HepG2 (cell line): Measurements from ENCODE around the gene TOMM20. TPM values are rescaled to one million over a fixed set of nuclear protein-coding genes. Genes with fewer than 3 reads are reported as not detected.

ENCODE experiments used
- ADNP ChIP-seq: sonication (generic); formaldehyde crosslinking; IDR thresholded peaks from 2 replicates; pipeline ENCODE4 v1.4.0; 2020; ENCODE audit warnings: missing genetic modification reagents
- ARNTL ChIP-seq: sonication (generic); formaldehyde crosslinking; IDR thresholded peaks from 2 replicates; pipeline ENCODE4 v1.4.0; 2020; ENCODE audit warnings: mild to moderate bottlenecking, missing genetic modification reagents
- ELF4 ChIP-seq: sonication (generic); formaldehyde crosslinking; IDR thresholded peaks from 2 replicates; pipeline ENCODE4 v1.5.0; 2020; ENCODE audit warnings: missing genetic modification reagents, mild to moderate bottlenecking, moderate library complexity, borderline replicate concordance
- GATAD2A ChIP-seq: IDR thresholded peaks from 2 replicates; pipeline ENCODE4 v1.6.1; 2016
- NFKB2 ChIP-seq: sonication (generic); formaldehyde crosslinking; IDR thresholded peaks from 2 replicates; pipeline ENCODE4 v1.4.0; 2020; ENCODE audit warnings: missing genetic modification reagents, borderline replicate concordance
- RELA ChIP-seq: sonication (generic); formaldehyde crosslinking; IDR thresholded peaks from 2 replicates; pipeline ENCODE4 v1.4.0; 2020; ENCODE audit warnings: missing genetic modification reagents
- SOX13 ChIP-seq, 3 experiments: fragments of 450-650 bp in 1 of 3; sonication (generic) in 1 of 3; formaldehyde crosslinking in 1 of 3; IDR thresholded peaks in 2 of 3; conservative IDR thresholded peaks in 1 of 3; 2 replicates each; pipeline versions ENCODE4 v1.5.0 to v1.6.1; 2016 to 2020; ENCODE audit warnings: antibody characterized with exemption in 1 of 3, mild to moderate bottlenecking in 1 of 3, missing compliant biosample characterization in 1 of 3, missing genetic modification reagents in 1 of 3, moderate library complexity in 1 of 3
- SOX6 ChIP-seq, 2 experiments: fragments of 450-650 bp in 1 of 2; sonication (generic) in 1 of 2; formaldehyde crosslinking in 1 of 2; IDR thresholded peaks; 2 replicates each; pipeline versions ENCODE4 v1.4.0 to v1.6.1; 2017 to 2020; ENCODE audit warnings: antibody characterized with exemption in 1 of 2, mild to moderate bottlenecking in 1 of 2, missing genetic modification reagents in 1 of 2
- STAG1 ChIP-seq: sonication (generic); formaldehyde crosslinking; IDR thresholded peaks from 2 replicates; pipeline ENCODE4 v1.4.0; 2020; ENCODE audit warnings: missing genetic modification reagents
- ZBTB1 ChIP-seq: sonication (generic); formaldehyde crosslinking; IDR thresholded peaks from 2 replicates; pipeline ENCODE4 v1.4.0; 2020; ENCODE audit warnings: missing genetic modification reagents, borderline replicate concordance
- ZFX ChIP-seq: sonication (generic); formaldehyde crosslinking; IDR thresholded peaks from 2 replicates; pipeline ENCODE4 v1.4.0; 2020; ENCODE audit warnings: mild to moderate bottlenecking, low read depth, missing genetic modification reagents, moderate library complexity
- ZNF160 ChIP-seq: sonication (generic); formaldehyde crosslinking; IDR thresholded peaks from 2 replicates; pipeline ENCODE4 v1.8.0; 2022; ENCODE audit warnings: mild to moderate bottlenecking, inconsistent platforms, missing genetic modification reagents
- ZNF235 ChIP-seq: sonication (generic); formaldehyde crosslinking; IDR thresholded peaks from 2 replicates; pipeline ENCODE4 v1.8.1; 2023; ENCODE audit warnings: mild to moderate bottlenecking, missing genetic modification reagents, borderline replicate concordance
- ZNF430 ChIP-seq: sonication (generic); formaldehyde crosslinking; IDR thresholded peaks from 2 replicates; pipeline ENCODE4 v1.9.0; 2021; ENCODE audit warnings: mild to moderate bottlenecking, missing genetic modification reagents
- ZNF432 ChIP-seq: sonication (generic); formaldehyde crosslinking; IDR thresholded peaks from 2 replicates; pipeline ENCODE4 v1.5.0; 2020; ENCODE audit warnings: missing genetic modification reagents, mild to moderate bottlenecking, borderline replicate concordance
- ZNF883 ChIP-seq: sonication (generic); formaldehyde crosslinking; IDR thresholded peaks from 2 replicates; pipeline ENCODE4 v1.5.1; 2020; ENCODE audit warnings: mild to moderate bottlenecking, missing genetic modification reagents; ENCODE audit errors: not compliant biosample characterization
- polyA plus RNA-seq, 8 experiments: library from polyadenylated mRNA; depleted of rRNA in 3 of 8; stranded (reverse) in 7 of 8; unstranded in 1 of 8; fragments of >200 nt; fragmentation: Illumina TruSeq in 4 of 8; extraction: Trizol in 4 of 8; gene quantifications; 2 replicates each; pipeline versions ENCODE4 v1.2.1 to v1.2.3, GENCODE V29; 2011 to 2016; ENCODE audit warnings: low read depth in 4 of 8, missing spikeins in 1 of 8, mixed read lengths in 1 of 8; ENCODE audit not compliant: insufficient read depth in 1 of 8
- total RNA-seq, 5 experiments: library from RNA; depleted of rRNA; stranded (reverse); fragments of >200 nt; fragmentation: Illumina TruSeq; extraction: Trizol; gene quantifications; 2 replicates each; pipeline ENCODE4 v1.2.3, GENCODE V29; 2016; ENCODE audit warnings: low read depth in 1 of 5
- TF ChIP-seq, protein P1 (sequence below): sonication (generic); formaldehyde crosslinking; IDR thresholded peaks from 2 replicates; pipeline ENCODE4 v1.4.0; 2020; ENCODE audit warnings: mild to moderate bottlenecking, missing genetic modification reagents, borderline replicate concordance
- TF ChIP-seq, protein P2 (sequence below): sonication (generic); formaldehyde crosslinking; IDR thresholded peaks from 2 replicates; pipeline ENCODE4 v1.4.0; 2020; ENCODE audit warnings: missing genetic modification reagents
- TF ChIP-seq, protein P3 (sequence below): sonication (generic); formaldehyde crosslinking; IDR thresholded peaks from 2 replicates; pipeline ENCODE4 v1.5.1; 2020; ENCODE audit warnings: mild to moderate bottlenecking, moderate library complexity, missing genetic modification reagents
- TF ChIP-seq, protein P4 (sequence below): sonication (generic); formaldehyde crosslinking; IDR thresholded peaks from 2 replicates; pipeline ENCODE4 v1.5.0; 2020; ENCODE audit warnings: mild to moderate bottlenecking, low read depth, missing genetic modification reagents, borderline replicate concordance

TOMM20 gene
- total and polyA plus RNA-seq, 2 of the 13 experiments (the other 11 are each of a cell fraction or from before 2014, with no cell fraction given) = 153 to 376 TPM

DNA sequence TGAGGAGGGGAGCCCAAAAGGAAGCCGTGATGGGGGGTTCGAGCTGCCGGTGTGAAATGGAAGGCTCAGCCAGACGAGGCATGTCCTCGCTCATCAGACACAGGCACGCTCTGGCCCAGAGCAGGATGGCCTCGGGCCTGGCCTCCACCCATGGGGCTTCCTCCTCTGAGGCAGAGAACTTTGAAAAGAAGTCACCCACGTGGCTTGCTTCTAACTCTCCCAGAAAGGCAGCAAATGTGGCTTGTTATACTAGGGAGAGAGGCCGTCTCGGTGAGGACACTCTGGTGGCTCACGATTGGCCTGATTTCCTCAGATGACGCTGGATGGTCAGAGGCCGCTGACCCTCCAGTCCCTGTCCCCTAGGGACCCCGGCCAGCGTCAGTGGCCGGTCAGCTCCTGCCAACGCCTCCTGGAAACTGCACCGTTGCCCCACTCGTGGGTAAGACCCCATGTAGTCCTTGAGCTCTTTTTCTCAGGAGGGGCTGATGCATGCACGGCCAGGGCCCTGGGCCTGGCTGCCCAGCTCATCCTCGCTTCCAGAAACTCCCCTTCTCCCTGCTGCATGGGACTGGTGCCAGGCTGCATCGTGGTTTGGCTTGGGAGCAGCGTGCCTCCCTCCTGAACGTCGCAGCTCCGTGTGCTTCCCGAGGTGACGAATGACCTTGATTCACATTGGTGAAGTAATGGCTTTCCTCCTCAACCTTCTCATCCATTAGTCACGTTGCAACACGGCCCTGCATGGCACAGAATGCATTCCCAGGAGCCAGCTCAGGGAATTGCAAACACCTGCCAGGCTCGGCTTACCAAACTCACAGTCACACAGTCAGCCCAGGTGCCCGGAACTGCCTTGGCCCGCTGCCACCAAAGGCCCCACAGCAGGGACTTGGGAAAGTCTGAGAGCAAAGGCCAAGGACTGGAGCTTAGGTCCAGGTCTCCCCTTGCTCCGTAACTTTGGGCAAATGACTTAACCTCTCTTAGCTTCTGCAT lies 58.8 kb downstream of the TOMM20 start (continued):
- TF ChIP-seq, protein P1, sequence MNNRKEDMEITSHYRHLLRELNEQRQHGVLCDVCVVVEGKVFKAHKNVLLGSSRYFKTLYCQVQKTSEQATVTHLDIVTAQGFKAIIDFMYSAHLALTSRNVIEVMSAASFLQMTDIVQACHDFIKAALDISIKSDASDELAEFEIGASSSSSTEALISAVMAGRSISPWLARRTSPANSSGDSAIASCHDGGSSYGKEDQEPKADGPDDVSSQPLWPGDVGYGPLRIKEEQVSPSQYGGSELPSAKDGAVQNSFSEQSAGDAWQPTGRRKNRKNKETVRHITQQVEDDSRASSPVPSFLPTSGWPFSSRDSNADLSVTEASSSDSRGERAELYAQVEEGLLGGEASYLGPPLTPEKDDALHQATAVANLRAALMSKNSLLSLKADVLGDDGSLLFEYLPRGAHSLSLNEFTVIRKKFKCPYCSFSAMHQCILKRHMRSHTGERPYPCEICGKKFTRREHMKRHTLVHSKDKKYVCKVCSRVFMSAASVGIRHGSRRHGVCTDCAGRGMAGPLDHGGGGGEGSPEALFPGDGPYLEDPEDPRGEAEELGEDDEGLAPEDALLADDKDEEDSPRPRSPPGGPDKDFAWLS (CRISPR knock-in tag) = no peak
- TF ChIP-seq SOX13 (IDR thresholded peaks at IDR 0.05) = no peak
- peak in 1 of 2 experiments; percentile 72; a peak in 2 of 4 replicates for TF ChIP-seq SOX13 (CRISPR knock-in tag; conservative IDR thresholded peaks at IDR 0.05 in 1 of 2, IDR thresholded peaks at IDR 0.05 in 1 of 2)
- no peak for TF ChIP-seq ZNF235
- TF ChIP-seq ZNF432 (CRISPR knock-in tag) = 0 out of 2 replicates have a peak, but pooled peaks have one; percentile 54
- TF ChIP-seq, protein P2, sequence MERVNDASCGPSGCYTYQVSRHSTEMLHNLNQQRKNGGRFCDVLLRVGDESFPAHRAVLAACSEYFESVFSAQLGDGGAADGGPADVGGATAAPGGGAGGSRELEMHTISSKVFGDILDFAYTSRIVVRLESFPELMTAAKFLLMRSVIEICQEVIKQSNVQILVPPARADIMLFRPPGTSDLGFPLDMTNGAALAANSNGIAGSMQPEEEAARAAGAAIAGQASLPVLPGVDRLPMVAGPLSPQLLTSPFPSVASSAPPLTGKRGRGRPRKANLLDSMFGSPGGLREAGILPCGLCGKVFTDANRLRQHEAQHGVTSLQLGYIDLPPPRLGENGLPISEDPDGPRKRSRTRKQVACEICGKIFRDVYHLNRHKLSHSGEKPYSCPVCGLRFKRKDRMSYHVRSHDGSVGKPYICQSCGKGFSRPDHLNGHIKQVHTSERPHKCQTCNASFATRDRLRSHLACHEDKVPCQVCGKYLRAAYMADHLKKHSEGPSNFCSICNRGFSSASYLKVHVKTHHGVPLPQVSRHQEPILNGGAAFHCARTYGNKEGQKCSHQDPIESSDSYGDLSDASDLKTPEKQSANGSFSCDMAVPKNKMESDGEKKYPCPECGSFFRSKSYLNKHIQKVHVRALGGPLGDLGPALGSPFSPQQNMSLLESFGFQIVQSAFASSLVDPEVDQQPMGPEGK = 0 out of 2 replicates have a peak, but pooled peaks have one; percentile 55
- no peak for TF ChIP-seq SOX6 (IDR thresholded peaks at IDR 0.05)
- TF ChIP-seq SOX6 (CRISPR knock-in tag; IDR thresholded peaks at IDR 0.05) = peak; percentile 85
- peak; percentile 20; the same call in 1 of the 2 replicates for TF ChIP-seq RELA
- TF ChIP-seq ARNTL (CRISPR knock-in tag) = peak; percentile 94
- peak; percentile 61; the same call in 1 of the 2 replicates for TF ChIP-seq ELF4 (CRISPR knock-in tag)
- peak; percentile 53 for TF ChIP-seq ZNF883
- peak; percentile 63; the same call in 1 of the 2 replicates for TF ChIP-seq ZFX (CRISPR knock-in tag)
- no peak for TF ChIP-seq ADNP
- TF ChIP-seq GATAD2A (CRISPR knock-in tag) = peak; percentile 97
- TF ChIP-seq NFKB2 = peak; percentile 89
- TF ChIP-seq ZNF430 = peak; percentile 86
- TF ChIP-seq, protein P3, sequence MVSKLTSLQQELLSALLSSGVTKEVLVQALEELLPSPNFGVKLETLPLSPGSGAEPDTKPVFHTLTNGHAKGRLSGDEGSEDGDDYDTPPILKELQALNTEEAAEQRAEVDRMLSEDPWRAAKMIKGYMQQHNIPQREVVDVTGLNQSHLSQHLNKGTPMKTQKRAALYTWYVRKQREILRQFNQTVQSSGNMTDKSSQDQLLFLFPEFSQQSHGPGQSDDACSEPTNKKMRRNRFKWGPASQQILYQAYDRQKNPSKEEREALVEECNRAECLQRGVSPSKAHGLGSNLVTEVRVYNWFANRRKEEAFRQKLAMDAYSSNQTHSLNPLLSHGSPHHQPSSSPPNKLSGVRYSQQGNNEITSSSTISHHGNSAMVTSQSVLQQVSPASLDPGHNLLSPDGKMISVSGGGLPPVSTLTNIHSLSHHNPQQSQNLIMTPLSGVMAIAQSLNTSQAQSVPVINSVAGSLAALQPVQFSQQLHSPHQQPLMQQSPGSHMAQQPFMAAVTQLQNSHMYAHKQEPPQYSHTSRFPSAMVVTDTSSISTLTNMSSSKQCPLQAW (CRISPR knock-in tag) = peak; percentile 38; the same call in 1 of the 2 replicates
- TF ChIP-seq, protein P4, sequence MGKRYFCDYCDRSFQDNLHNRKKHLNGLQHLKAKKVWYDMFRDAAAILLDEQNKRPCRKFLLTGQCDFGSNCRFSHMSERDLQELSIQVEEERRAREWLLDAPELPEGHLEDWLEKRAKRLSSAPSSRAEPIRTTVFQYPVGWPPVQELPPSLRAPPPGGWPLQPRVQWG (CRISPR knock-in tag) = peak; percentile 68; the same call in 1 of the 2 replicates
- TF ChIP-seq STAG1 (CRISPR knock-in tag) = peak; percentile 18; the same call in 1 of the 2 replicates
- 0 out of 2 replicates have a peak, but pooled peaks have one; percentile 38 for TF ChIP-seq ZNF160 (CRISPR knock-in tag)
- 0 out of 2 replicates have a peak, but pooled peaks have one; percentile 55 for TF ChIP-seq ZBTB1 (CRISPR knock-in tag)
